Panc1 (cell line): Measurements from ENCODE around the gene ALLC. TPM values are rescaled to one million over a fixed set of nuclear protein-coding genes. Genes with fewer than 3 reads are reported as not detected.

ENCODE experiments used
- ATAC-seq: fragments of 200-7000 bp; cut with Tn5 transposase; 2 replicates; pipeline ENCODE4 v1.9.1; 2020; ENCODE audit warnings: mild to moderate bottlenecking, moderate library complexity
- BruUV-seq: library from RNA; stranded (reverse); fragments of 400-500 nt; replicated peaks from 2 replicates; lab custom pipeline; 2021; lab: Mats Ljungman, UMichigan
- CTCF ChIA-PET: fragments of 300-600 bp; sonication (Branson Sonifier 250); formaldehyde crosslinking; loops from one replicate; lab custom pipeline; 2022; ENCODE audit warnings: antibody characterized with exemption; lab: Charles Lee
- POLR2A ChIA-PET: fragments of 300-600 bp; sonication (Branson Sonifier 250); formaldehyde crosslinking; loops from one replicate; lab custom pipeline; 2022; ENCODE audit warnings: antibody characterized with exemption; lab: Charles Lee
- DNase-seq: peaks from one replicate; pipeline ENCODE4 v3.0.0-alpha.2; 2010; ENCODE audit warnings: low read depth, low spot score
- H3K27ac ChIP-seq: 2 replicates; pipeline ENCODE4 v1.5.1; 2011; ENCODE audit warnings: mild to moderate bottlenecking, low read length, inconsistent platforms
- H3K27me3 ChIP-seq: fragments of 200-500 bp; sonication (Bioruptor generic); 2 replicates; pipeline ENCODE4 v1.6.0; 2014; ENCODE audit warnings: low read length, inconsistent platforms; ENCODE audit not compliant: control insufficient read depth, insufficient read depth
- H3K36me3 ChIP-seq: fragments of 200-500 bp; sonication (Bioruptor generic); 2 replicates; pipeline ENCODE4 v1.5.1; 2014; ENCODE audit warnings: inconsistent platforms, mild to moderate bottlenecking, low read length, moderate library complexity; ENCODE audit not compliant: control insufficient read depth, insufficient read depth
- H3K4me1 ChIP-seq: 2 replicates; pipeline ENCODE4 v1.5.1; 2011; ENCODE audit warnings: inconsistent platforms, mild to moderate bottlenecking, low read length, moderate library complexity; ENCODE audit not compliant: control insufficient read depth, insufficient read depth
- H3K4me3 ChIP-seq, 2 experiments: 2 replicates each; pipeline ENCODE4 v1.5.1; 2011 to 2012; ENCODE audit warnings: low read depth in 2 of 2, low read length in 2 of 2, mild to moderate bottlenecking in 2 of 2, inconsistent platforms in 1 of 2, moderate library complexity in 1 of 2
- H3K9me3 ChIP-seq: fragments of 200-500 bp; sonication (Bioruptor generic); 2 replicates; pipeline ENCODE4 v1.5.1; 2014; ENCODE audit warnings: low read depth, mild to moderate bottlenecking, inconsistent platforms, low read length, moderate library complexity; ENCODE audit not compliant: control insufficient read depth, insufficient read depth
- CTCF ChIP-seq: fragments of 450-650 bp; IDR thresholded peaks from 2 replicates; pipeline ENCODE4 v1.5.1; 2017; ENCODE audit warnings: mild to moderate bottlenecking
- POLR2AphosphoS5 ChIP-seq: IDR thresholded peaks from 2 replicates; pipeline ENCODE4 v1.6.1; 2012; ENCODE audit warnings: mild to moderate bottlenecking, low read depth, low read length, moderate library complexity
- REST ChIP-seq, 2 experiments: IDR thresholded peaks; 2 replicates each; pipeline ENCODE4 v1.6.1; 2011 to 2012; ENCODE audit warnings: low read depth in 2 of 2, control low read depth in 1 of 2, low read length in 1 of 2, mild to moderate bottlenecking in 1 of 2, moderate library complexity in 1 of 2; ENCODE audit not compliant: insufficient read depth in 1 of 2
- SIN3A ChIP-seq: IDR thresholded peaks from 2 replicates; pipeline ENCODE4 v1.6.1; 2012; ENCODE audit warnings: low read depth, mild to moderate bottlenecking, low read length, moderate library complexity, borderline replicate concordance; ENCODE audit not compliant: insufficient read depth
- TCF7L2 ChIP-seq: IDR thresholded peaks from 2 replicates; pipeline ENCODE4 v1.6.1; 2011; ENCODE audit warnings: mild to moderate bottlenecking, low read depth, low read length, inconsistent platforms
- in situ Hi-C: cut with HindIII; loops from 2 replicates; pipeline ENCODE4 v1.10.0; 2016; ENCODE audit warnings: low sequenced_read_pairs, low pct_unique_long_range_greater_than_20kb
- intact Hi-C: fragments of 100-400 bp; cut with micrococcal nuclease; formaldehyde crosslinking; loops from one replicate; pipeline ENCODE4 v1.10.0; 2022; ENCODE audit not compliant: unreplicated experiment
- total RNA-seq: library from RNA; stranded (reverse); gene quantifications from one replicate; pipeline ENCODE4 v1.2.1, GENCODE V29; 2021; ENCODE audit not compliant: unreplicated experiment

The ALLC gene
- total RNA-seq, 1 experiment from 2014 or later, result not detected

DNA sequence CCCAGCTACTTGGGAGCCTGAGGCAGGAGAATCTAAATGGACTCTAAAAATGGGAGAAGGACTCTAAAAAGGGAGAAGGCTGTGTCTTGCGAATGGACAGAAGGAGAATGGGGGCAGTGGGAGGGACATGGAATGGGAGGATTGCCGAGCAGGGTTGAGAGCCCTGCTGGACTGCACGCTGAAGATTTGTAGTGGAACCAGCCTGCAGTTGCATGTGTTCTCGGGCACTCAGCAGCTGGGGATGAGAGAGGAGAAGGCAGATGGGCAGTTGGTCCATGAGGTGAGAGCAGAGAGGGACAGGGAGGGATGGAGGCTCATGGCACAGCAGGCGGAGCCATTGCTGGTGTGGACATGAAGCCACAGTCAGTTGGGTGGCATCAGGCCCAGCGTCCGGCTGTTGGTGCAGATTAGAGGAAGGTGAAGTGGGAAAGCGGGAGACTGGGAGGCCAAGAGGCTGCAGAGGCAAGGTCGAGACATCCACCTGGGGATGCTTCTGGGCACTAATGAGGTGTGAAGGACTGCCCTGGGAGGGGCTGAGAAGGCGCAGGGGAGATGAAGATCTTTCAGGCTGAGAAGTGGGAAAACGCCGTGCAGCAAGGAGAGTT lies 86.1 kb downstream of the ALLC start:
- in situ Hi-C loops, result no loop called here
- H3K27me3 ChIP-seq, result peaks cover 2% of the 10 kb centered on the region; the same call in 1 of the 2 replicates
- DNase-seq (no peak), ATAC-seq (no peak)
- POLR2A ChIA-PET, result no interaction called here
- CTCF ChIA-PET, result no interaction called here
- TF ChIP-seq REST (IDR thresholded peaks at IDR 0.05; ENCODE audit: insufficient read depth in 1 of 2, low read depth in 2 of 2, low read length in 1 of 2) (no peak), SIN3A (no peak), CTCF (no peak), TCF7L2 (no peak), POLR2AphosphoS5 (no peak)
- H3K4me3 ChIP-seq, result no peak overlapping the region
- BruUV-seq, result no TSS peak
- intact Hi-C loops, result no loop called here
- H3K4me1 ChIP-seq, result no peaks in the 10 kb centered on the region
- H3K27ac ChIP-seq, result no peak overlapping the region
- H3K36me3 ChIP-seq, result no peaks in the 10 kb centered on the region; the same call in 1 of the 2 replicates
- no peaks in the 10 kb centered on the region for H3K9me3 ChIP-seq

GRCh38 chr2:3745920-3746319 lies 87.9 kb downstream of the ALLC start:
- no peaks in the 10 kb centered on the region for H3K9me3 ChIP-seq
- H3K4me3 ChIP-seq, result no peak overlapping the region
- H3K4me1 ChIP-seq, result no peaks in the 10 kb centered on the region
- TF ChIP-seq POLR2AphosphoS5, result no peak
- no peak for TF ChIP-seq TCF7L2
- TF ChIP-seq REST (IDR thresholded peaks at IDR 0.05; ENCODE audit: insufficient read depth in 1 of 2, low read depth in 2 of 2, low read length in 1 of 2), result no peak
- no peak for TF ChIP-seq SIN3A
- no peak for TF ChIP-seq CTCF
- DNase-seq (no peak), ATAC-seq (no peak)
- BruUV-seq, result no TSS peak
- H3K27ac ChIP-seq, result no peak overlapping the region
- no peaks in the 10 kb centered on the region for H3K36me3 ChIP-seq
- ChIA-PET POLR2A (no interaction called here), CTCF (no interaction called here)
- in situ Hi-C loops, result no loop called here
- peaks cover 2% of the 10 kb centered on the region; the same call in 1 of the 2 replicates for H3K27me3 ChIP-seq
- intact Hi-C loops, result no loop called here
